ENCODE results near the gene NUAK2.
"Not testable (repeated sequence)": the region's sequence is repeated elsewhere in the genome, so short reads cannot be mapped to it uniquely, and the experiment has no call there.

Gene NUAK2

GRCh38 chr1:205321162-205321958 lies at the start of gene NUAK2:
Gene NUAK2 (minus strand): TSS chr1:205321745. CDS start chr1:205321628, 117 bp downstream.
- in situ Hi-C loops (cut with MboI; ENCODE audit: low sequenced_read_pairs), result loop anchor here (5.0 kb wide), 1 partner anchor 34 kb away; no protein-coding TSS in a partner anchor

- in situ Hi-C loops (cut with MboI; ENCODE audit: low sequenced_read_pairs), result no loop called here
These were observed 49.2 kb upstream of the NUAK2 start for GRCh38 chr1:205370780-205371179.

GRCh38 chr1:205369701-205370123 lies 48.2 kb upstream of the NUAK2 start:
- in situ Hi-C loops (cut with MboI; ENCODE audit: low sequenced_read_pairs), result no loop called here

GRCh38 chr1:205368478-205368877 lies 46.9 kb upstream of the NUAK2 start:
- in situ Hi-C loops (cut with MboI; ENCODE audit: low sequenced_read_pairs), result no loop called here

- in situ Hi-C loops (cut with MboI; ENCODE audit: low sequenced_read_pairs), result no loop called here
These were observed 44.5 kb upstream of the NUAK2 start for GRCh38 chr1:205365945-205366463.

- in situ Hi-C loops (cut with MboI; ENCODE audit: low sequenced_read_pairs), result not testable (repeated sequence)
These were observed 43.5 kb upstream of the NUAK2 start for GRCh38 chr1:205365086-205365485.

- in situ Hi-C loops (cut with MboI; ENCODE audit: low sequenced_read_pairs), result no loop called here
These were observed 39.3 kb upstream of the NUAK2 start for GRCh38 chr1:205360891-205361290.

GRCh38 chr1:205359771-205360565 lies 38.4 kb upstream of the NUAK2 start:
- in situ Hi-C loops (cut with MboI; ENCODE audit: low sequenced_read_pairs), result no loop called here

- in situ Hi-C loops (cut with MboI; ENCODE audit: low sequenced_read_pairs), result no loop called here
These were observed 37.0 kb upstream of the NUAK2 start for GRCh38 chr1:205358579-205358978.

- in situ Hi-C loops (cut with MboI; ENCODE audit: low sequenced_read_pairs), result no loop called here
These were observed 36.0 kb upstream of the NUAK2 start for GRCh38 chr1:205357567-205357966.

GRCh38 chr1:205356440-205357139 lies 35.0 kb upstream of the NUAK2 start, which contains the start of gene KLHDC8A:
Gene KLHDC8A (minus strand): TSS chr1:205356922. CDS start chr1:205343604, 13,318 bp downstream.
- in situ Hi-C loops (cut with MboI; ENCODE audit: low sequenced_read_pairs), result no loop called here

- in situ Hi-C loops (cut with MboI; ENCODE audit: low sequenced_read_pairs), result no loop called here
These were observed 33.5 kb upstream of the NUAK2 start for GRCh38 chr1:205355075-205355453.

- in situ Hi-C loops (cut with MboI; ENCODE audit: low sequenced_read_pairs), result no loop called here
These were observed 32.9 kb upstream of the NUAK2 start for GRCh38 chr1:205354259-205355074.

- in situ Hi-C loops (cut with MboI; ENCODE audit: low sequenced_read_pairs), result no loop called here
These were observed 32.1 kb upstream of the NUAK2 start for GRCh38 chr1:205353612-205354011.

- in situ Hi-C loops (cut with MboI; ENCODE audit: low sequenced_read_pairs), result no loop called here
These were observed 31.6 kb upstream of the NUAK2 start for GRCh38 chr1:205353191-205353590.

GRCh38 chr1:205351984-205352713 lies 30.6 kb upstream of the NUAK2 start:
- in situ Hi-C loops (cut with MboI; ENCODE audit: low sequenced_read_pairs), result no loop called here

- in situ Hi-C loops (cut with MboI; ENCODE audit: low sequenced_read_pairs), result no loop called here
These were observed 29.2 kb upstream of the NUAK2 start for GRCh38 chr1:205350691-205351141.

- in situ Hi-C loops (cut with MboI; ENCODE audit: low sequenced_read_pairs), result no loop called here
These were observed 28.6 kb upstream of the NUAK2 start for GRCh38 chr1:205350124-205350523.
